GM23248 (cell line): ENCODE results near the gene RIOK2. TPM values are rescaled to one million over a fixed set of nuclear protein-coding genes. Genes with fewer than 3 reads are reported as not detected.

Source experiments
- DNase-seq: peaks from one replicate; pipeline ENCODE4 v3.0.0-alpha.2; 2015
- H2AFZ ChIP-seq: fragments of 200-600 bp; sonication (generic); 2 replicates; pipeline ENCODE4 v1.6.1; 2016; ENCODE audit warnings: antibody characterized with exemption
- H3F3A ChIP-seq: fragments of 200-600 bp; sonication (generic); 2 replicates; pipeline ENCODE4 v1.6.1; 2016; ENCODE audit warnings: mild to moderate bottlenecking, antibody characterized with exemption, mixed run types; ENCODE audit not compliant: insufficient read depth
- H3K27ac ChIP-seq: fragments of 200-600 bp; sonication (generic); 2 replicates; pipeline ENCODE4 v1.5.1; 2016; ENCODE audit warnings: mild to moderate bottlenecking
- H3K27me3 ChIP-seq: fragments of 200-600 bp; sonication (generic); replicated peaks from 2 replicates; pipeline ENCODE4 v1.6.1; 2016; ENCODE audit warnings: mild to moderate bottlenecking; ENCODE audit not compliant: insufficient read depth
- H3K36me3 ChIP-seq: fragments of 200-600 bp; sonication (generic); 2 replicates; pipeline ENCODE4 v1.6.1; 2016; ENCODE audit warnings: low read depth, mild to moderate bottlenecking
- H3K4me1 ChIP-seq: fragments of 200-600 bp; sonication (generic); 2 replicates; pipeline ENCODE4 v1.6.1; 2016; ENCODE audit warnings: mild to moderate bottlenecking; ENCODE audit not compliant: insufficient read depth
- H3K4me2 ChIP-seq: fragments of 200-600 bp; sonication (generic); one replicate; pipeline ENCODE4 v1.6.1; 2016; ENCODE audit warnings: mild to moderate bottlenecking; ENCODE audit not compliant: unreplicated experiment
- H3K4me3 ChIP-seq: fragments of 200-600 bp; sonication (generic); 2 replicates; pipeline ENCODE4 v1.5.1; 2016; ENCODE audit warnings: mild to moderate bottlenecking
- H3K79me2 ChIP-seq: fragments of 200-600 bp; sonication (generic); 2 replicates; pipeline ENCODE4 v1.6.1; 2016; ENCODE audit warnings: mild to moderate bottlenecking; ENCODE audit not compliant: insufficient read depth
- H3K9ac ChIP-seq: fragments of 200-600 bp; sonication (generic); 2 replicates; pipeline ENCODE4 v1.6.1; 2016; ENCODE audit warnings: mild to moderate bottlenecking
- H3K9me2 ChIP-seq: fragments of 200-600 bp; sonication (generic); 2 replicates; pipeline ENCODE4 v1.6.1; 2016; ENCODE audit warnings: mixed run types, mild to moderate bottlenecking, moderate library complexity; ENCODE audit not compliant: insufficient read depth
- H3K9me3 ChIP-seq: fragments of 200-600 bp; sonication (generic); one replicate; pipeline ENCODE4 v1.6.1; 2017; ENCODE audit warnings: low read depth
- H4K20me1 ChIP-seq: fragments of 200-600 bp; sonication (generic); 2 replicates; pipeline ENCODE4 v1.6.0; 2016; ENCODE audit not compliant: insufficient read depth
- EZH2 ChIP-seq: fragments of 200-600 bp; sonication (generic); IDR thresholded peaks from 2 replicates; pipeline ENCODE4 v1.6.1; 2018; ENCODE audit warnings: antibody characterized with exemption, mild to moderate bottlenecking; ENCODE audit not compliant: insufficient read depth, poor library complexity, severe bottlenecking
- EZH2phosphoT487 ChIP-seq: fragments of 200-600 bp; sonication (generic); IDR thresholded peaks from 2 replicates; pipeline ENCODE4 v1.6.1; 2018; ENCODE audit warnings: antibody characterized with exemption, moderate library complexity, mild to moderate bottlenecking, low read depth; ENCODE audit not compliant: insufficient read depth
- WGBS, 2 experiments: methylation state at CpG; one replicate each; pipeline ENCODE4 v1.1.6; 2015 to 2017; ENCODE audit warnings: low lambda C conversion rate in 2 of 2, low coverage in 1 of 2; ENCODE audit errors: missing lambda C conversion rate in 2 of 2; 5-methylcytosine and 5-hydroxymethylcytosine counted together
- in situ Hi-C: fragments of 300-500 bp; cut with MboI; formaldehyde crosslinking; loops from 2 replicates; pipeline ENCODE4 v1.15.0; 2020
- polyA plus RNA-seq: library from polyadenylated mRNA; unstranded; fragments of >200 nt; fragmentation: Nextera tagmentation; extraction: Ambion mirVana; gene quantifications from 2 replicates; pipeline ENCODE4 v1.2.1, GENCODE V29; 2016
- total RNA-seq: library from RNA; depleted of rRNA; stranded (reverse); fragments of >200 nt; shearing (Covaris generic); gene quantifications from 2 replicates; pipeline ENCODE4 v1.2.3, GENCODE V29; 2014; rRNA removed

The RIOK2 gene
- 23.0 and 35.5 TPM in 2 replicates for total RNA-seq
- 53.8 and 55.6 TPM in 2 replicates for polyA plus RNA-seq

DNA sequence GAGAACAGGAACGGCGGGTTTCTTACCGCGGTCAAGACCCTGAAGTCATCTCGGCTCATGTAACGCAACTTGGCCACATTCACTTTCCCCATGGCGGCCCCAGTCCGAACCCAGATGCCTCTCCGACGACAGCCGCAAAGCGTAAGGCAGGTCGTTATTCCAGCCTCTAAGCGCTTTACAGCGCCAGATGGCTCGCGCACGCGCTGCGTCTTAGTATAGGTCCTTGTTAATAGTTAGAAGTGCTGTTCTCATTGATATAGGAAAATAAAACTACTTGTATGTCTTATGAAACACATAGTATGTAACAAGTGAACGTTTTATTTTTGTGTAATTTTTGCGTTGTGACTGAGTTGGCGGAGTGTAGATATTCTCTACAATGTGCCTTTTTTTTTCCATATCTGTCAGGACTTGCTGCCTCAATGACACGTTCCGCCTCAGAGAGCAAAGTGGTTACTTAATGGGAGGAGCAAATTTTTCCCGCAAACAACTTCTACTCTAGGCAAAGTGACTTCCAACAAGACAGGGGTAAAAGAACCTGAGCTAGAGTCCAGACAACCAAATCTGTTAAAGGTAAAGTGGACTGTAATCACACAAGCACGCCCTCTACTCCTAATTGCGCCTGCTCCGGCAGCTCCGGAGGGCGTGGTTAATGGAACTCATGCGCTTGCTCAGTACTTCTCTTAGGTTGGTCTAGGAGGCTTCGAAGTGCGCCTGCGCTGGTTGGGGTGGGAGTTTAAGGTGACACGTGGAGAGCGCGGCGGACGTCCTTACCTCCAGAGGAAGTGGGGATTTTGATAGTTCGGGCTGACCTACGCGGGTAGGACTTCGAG lies at the start of gene RIOK2:
RIOK2 (minus strand) TSS at position 148 of the 830 bp plus-strand sequence; CDS start at position 92, 56 bp downstream.
- in situ Hi-C loops, result no loop called here
- peak within 1 kb of the TSS; percentile 85 for H3K4me2 ChIP-seq
- 0 to 1% methylated on average over 44 of the region's 44 CpGs for WGBS, 2 experiments
- H4K20me1 ChIP-seq, result no peaks in the 10 kb centered on the region
- H3K9ac ChIP-seq, result peak within 1 kb of the TSS; percentile 98
- no peaks in the 10 kb centered on the region for H3K9me3 ChIP-seq
- H3K9me2 ChIP-seq, result no peaks in the 10 kb centered on the region
- peak within 1 kb of the TSS; percentile 99 for H3K4me3 ChIP-seq
- H3K36me3 ChIP-seq, result peaks cover 13% of the 10 kb centered on the region
- H3F3A ChIP-seq, result peaks cover 8% of the 10 kb centered on the region; the same call in 1 of the 2 replicates
- peaks cover 14% of the 10 kb centered on the region for H3K4me1 ChIP-seq
- no peaks in the 10 kb centered on the region for H3K27me3 ChIP-seq
- H2AFZ ChIP-seq, result peak within 1 kb of the TSS; percentile 97
- DNase-seq, result peak; percentile 99
- H3K27ac ChIP-seq, result peak within 1 kb of the TSS; percentile 97
- H3K79me2 ChIP-seq, result peaks cover 44% of the 10 kb centered on the region
- TF ChIP-seq EZH2 (no peak), EZH2phosphoT487 (no peak)

GRCh38 chr5:97231025-97231636 lies 48.1 kb upstream of the RIOK2 start:
- in situ Hi-C loops, result no loop called here
- Histone ChIP-seq H2AFZ (peak overlapping the region; percentile 52), H3K4me3 (no peak overlapping the region), H3K36me3 (no peaks in the 10 kb centered on the region), H3K4me2 (no peak overlapping the region), H3K9me3 (no peaks in the 10 kb centered on the region), H3K27me3 (no peaks in the 10 kb centered on the region), H3K27ac (no peak overlapping the region), H3F3A (no peaks in the 10 kb centered on the region), H3K9ac (no peak overlapping the region), H3K9me2 (no peaks in the 10 kb centered on the region), H3K4me1 (0 out of 2 replicates have a peak, but pooled peaks cover 4% of the 10 kb centered on the region), H3K79me2 (no peaks in the 10 kb centered on the region), H4K20me1 (no peaks in the 10 kb centered on the region)
- WGBS, 2 experiments, result 1 to 2% methylated on average over 4 of the region's 4 CpGs
- peak; percentile 90 for DNase-seq
- TF ChIP-seq EZH2phosphoT487 (no peak), EZH2 (no peak)

GRCh38 chr5:97229688-97230285 lies 46.7 kb upstream of the RIOK2 start:
- H3K4me1 ChIP-seq, result peaks cover 9% of the 10 kb centered on the region; the same call in 1 of the 2 replicates
- DNase-seq, result no peak
- H3K9me3 ChIP-seq, result no peaks in the 10 kb centered on the region
- H3K9ac ChIP-seq, result no peak overlapping the region
- H3K36me3 ChIP-seq, result no peaks in the 10 kb centered on the region
- no peak overlapping the region for H3K4me2 ChIP-seq
- no peaks in the 10 kb centered on the region for H3F3A ChIP-seq
- 84 to 85% methylated on average over 6 of the region's 6 CpGs for WGBS, 2 experiments
- H2AFZ ChIP-seq, result peak overlapping the region; percentile 47
- H3K79me2 ChIP-seq, result no peaks in the 10 kb centered on the region
- no peak overlapping the region for H3K4me3 ChIP-seq
- in situ Hi-C loops, result no loop called here
- H3K27ac ChIP-seq, result no peak overlapping the region
- H4K20me1 ChIP-seq, result no peaks in the 10 kb centered on the region
- no peak for TF ChIP-seq EZH2
- no peak for TF ChIP-seq EZH2phosphoT487
- H3K27me3 ChIP-seq, result no peaks in the 10 kb centered on the region
- no peaks in the 10 kb centered on the region for H3K9me2 ChIP-seq

- WGBS, 2 experiments, result 79 to 80% methylated on average over 2 of the region's 2 CpGs
- Histone ChIP-seq H3K9me2 (no peaks in the 10 kb centered on the region), H4K20me1 (no peaks in the 10 kb centered on the region), H3K27me3 (no peaks in the 10 kb centered on the region), H3K9me3 (no peaks in the 10 kb centered on the region), H3K36me3 (no peaks in the 10 kb centered on the region), H3F3A (peaks cover 2% of the 10 kb centered on the region; the same call in 1 of the 2 replicates), H3K9ac (no peak overlapping the region), H3K27ac (no peak overlapping the region), H2AFZ (no peak overlapping the region), H3K4me1 (peaks cover 14% of the 10 kb centered on the region), H3K4me3 (no peak overlapping the region), H3K79me2 (no peaks in the 10 kb centered on the region), H3K4me2 (no peak overlapping the region)
- DNase-seq, result no peak
- in situ Hi-C loops, result no loop called here
- TF ChIP-seq EZH2 (no peak), EZH2phosphoT487 (no peak)
Measured at GRCh38 chr5:97229196-97229595, 46.1 kb upstream of the RIOK2 start.
